Suprapubic skin (tissue), 4 donors: ENCODE measurements around the gene HADHB. TPM values are rescaled to one million over a fixed set of nuclear protein-coding genes. Genes with fewer than 3 reads are reported as not detected.

Experiments
- DNase-seq, 2 donors: peaks; one replicate each; pipeline ENCODE4 v3.0.0-alpha.2; 2019; ENCODE audit warnings: low spot score in 2 of 2
- H3K27ac ChIP-seq: fragments of 200-600 bp; sonication (generic); one replicate; pipeline ENCODE4 v1.5.1; 2019
- H3K27me3 ChIP-seq: fragments of 200-600 bp; sonication (generic); one replicate; pipeline ENCODE4 v1.5.1; 2019
- H3K36me3 ChIP-seq: fragments of 200-600 bp; sonication (generic); one replicate; pipeline ENCODE4 v1.5.1; 2019
- H3K4me1 ChIP-seq: fragments of 200-600 bp; sonication (generic); one replicate; pipeline ENCODE4 v1.5.1; 2019
- H3K4me3 ChIP-seq: fragments of 200-600 bp; sonication (generic); one replicate; pipeline ENCODE4 v1.5.1; 2019; ENCODE audit warnings: mild to moderate bottlenecking
- H3K9me3 ChIP-seq: fragments of 200-600 bp; sonication (generic); one replicate; pipeline ENCODE4 v1.5.1; 2019
- EP300 ChIP-seq: sonication (generic); formaldehyde crosslinking; IDR thresholded peaks from one replicate; pipeline ENCODE4 v1.6.1; 2017; ENCODE audit warnings: antibody characterized with exemption
- POLR2A ChIP-seq, 2 donors: fragments of 450-650 bp; IDR thresholded peaks; one replicate each; pipeline ENCODE4 v1.6.1; 2017; ENCODE audit warnings: antibody characterized with exemption in 2 of 2, mild to moderate bottlenecking in 2 of 2, moderate library complexity in 2 of 2
- POLR2AphosphoS5 ChIP-seq, 3 donors: sonication (generic); formaldehyde crosslinking; IDR thresholded peaks; one replicate each; pipeline ENCODE4 v1.6.1; 2017; ENCODE audit warnings: antibody characterized with exemption in 3 of 3
- WGBS: methylation state at CpG from one replicate; pipeline ENCODE4 v1.1.5; 2018; 5-methylcytosine and 5-hydroxymethylcytosine counted together
- total RNA-seq, 4 donors: library from RNA; depleted of rRNA; stranded (reverse); fragments of >200 nt; gene quantifications; one replicate each; pipeline ENCODE4 v1.1.0, GENCODE V29; 2016
- TF ChIP-seq, protein P1 (sequence below), 2 donors: fragments of 200-600 bp in 1 of 2; fragments of 450-650 bp in 1 of 2; sonication (generic) in 1 of 2; IDR thresholded peaks; one replicate each; pipeline ENCODE4 v1.5.1; 2016 to 2019; ENCODE audit warnings: antibody characterized with exemption in 2 of 2, mild to moderate bottlenecking in 1 of 2, moderate library complexity in 1 of 2

The HADHB gene
- total RNA-seq, 4 donors from 2014 or later, result 94.7 to 223 (median 119) TPM

DNA sequence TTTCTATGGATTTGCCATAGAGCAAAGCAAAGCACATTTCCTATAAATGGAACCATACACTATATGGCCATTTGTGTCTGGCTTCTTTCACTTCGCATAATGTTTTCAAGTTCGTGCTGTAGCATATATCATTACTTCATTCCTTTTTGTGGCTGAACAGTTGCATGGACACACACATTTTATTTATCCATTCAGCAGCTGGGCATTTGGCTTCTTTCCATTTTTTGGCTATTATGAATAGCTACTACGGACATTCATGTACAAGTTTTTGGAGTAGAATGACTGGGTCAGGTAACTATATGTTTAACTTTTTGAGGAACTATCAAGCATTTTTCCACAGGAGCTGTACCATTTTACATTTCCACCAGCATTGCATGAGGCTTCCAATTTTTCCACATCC is 90.5 kb downstream of the HADHB start:
- Histone ChIP-seq H3K36me3 (no peaks in the 10 kb centered on the region), H3K4me3 (no peak overlapping the region), H3K4me1 (peaks cover 1% of the 10 kb centered on the region), H3K27me3 (no peaks in the 10 kb centered on the region), H3K27ac (no peak overlapping the region), H3K9me3 (no peaks in the 10 kb centered on the region)
- DNase-seq, result no peak
- TF ChIP-seq EP300 (no peak), POLR2A (IDR thresholded peaks at IDR 0.05) (no peak), POLR2AphosphoS5 (IDR thresholded peaks at IDR 0.05) (no peak)
- TF ChIP-seq, protein P1, sequence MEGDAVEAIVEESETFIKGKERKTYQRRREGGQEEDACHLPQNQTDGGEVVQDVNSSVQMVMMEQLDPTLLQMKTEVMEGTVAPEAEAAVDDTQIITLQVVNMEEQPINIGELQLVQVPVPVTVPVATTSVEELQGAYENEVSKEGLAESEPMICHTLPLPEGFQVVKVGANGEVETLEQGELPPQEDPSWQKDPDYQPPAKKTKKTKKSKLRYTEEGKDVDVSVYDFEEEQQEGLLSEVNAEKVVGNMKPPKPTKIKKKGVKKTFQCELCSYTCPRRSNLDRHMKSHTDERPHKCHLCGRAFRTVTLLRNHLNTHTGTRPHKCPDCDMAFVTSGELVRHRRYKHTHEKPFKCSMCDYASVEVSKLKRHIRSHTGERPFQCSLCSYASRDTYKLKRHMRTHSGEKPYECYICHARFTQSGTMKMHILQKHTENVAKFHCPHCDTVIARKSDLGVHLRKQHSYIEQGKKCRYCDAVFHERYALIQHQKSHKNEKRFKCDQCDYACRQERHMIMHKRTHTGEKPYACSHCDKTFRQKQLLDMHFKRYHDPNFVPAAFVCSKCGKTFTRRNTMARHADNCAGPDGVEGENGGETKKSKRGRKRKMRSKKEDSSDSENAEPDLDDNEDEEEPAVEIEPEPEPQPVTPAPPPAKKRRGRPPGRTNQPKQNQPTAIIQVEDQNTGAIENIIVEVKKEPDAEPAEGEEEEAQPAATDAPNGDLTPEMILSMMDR (IDR thresholded peaks at IDR 0.05), result no peak
- 61% methylated on average over 3 of the region's 3 CpGs for WGBS

DNA sequence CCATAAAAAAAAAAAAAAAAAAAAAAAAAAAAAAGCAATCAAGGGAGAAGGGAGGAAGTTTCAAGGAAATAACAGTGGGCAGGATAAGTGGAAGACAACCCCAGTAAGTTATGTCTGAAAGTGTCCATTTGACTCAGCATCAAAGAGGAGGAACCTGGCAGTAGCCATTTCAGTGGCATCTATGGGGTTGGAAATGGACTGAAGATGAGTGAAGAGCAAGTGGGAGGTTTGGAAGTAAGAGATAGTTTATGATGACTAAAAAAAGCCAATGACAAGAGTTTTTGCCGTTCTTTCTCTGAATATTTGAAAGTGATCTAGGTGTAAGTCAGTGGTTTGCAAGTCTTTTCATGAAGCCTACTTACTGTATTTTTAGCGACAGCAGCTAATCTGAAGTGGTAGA is 92.0 kb downstream of the HADHB start:
- no peak for DNase-seq
- H3K4me1 ChIP-seq, result no peaks in the 10 kb centered on the region
- H3K27me3 ChIP-seq, result no peaks in the 10 kb centered on the region
- no peak overlapping the region for H3K4me3 ChIP-seq
- TF ChIP-seq POLR2AphosphoS5 (IDR thresholded peaks at IDR 0.05), result no peak
- TF ChIP-seq, protein P1 (IDR thresholded peaks at IDR 0.05), result no peak
- TF ChIP-seq POLR2A (IDR thresholded peaks at IDR 0.05), result no peak
- no peak for TF ChIP-seq EP300
- no peaks in the 10 kb centered on the region for H3K36me3 ChIP-seq
- H3K27ac ChIP-seq, result no peak overlapping the region
- 94% methylated on average over 2 of the region's 2 CpGs for WGBS
- H3K9me3 ChIP-seq, result no peaks in the 10 kb centered on the region

DNA sequence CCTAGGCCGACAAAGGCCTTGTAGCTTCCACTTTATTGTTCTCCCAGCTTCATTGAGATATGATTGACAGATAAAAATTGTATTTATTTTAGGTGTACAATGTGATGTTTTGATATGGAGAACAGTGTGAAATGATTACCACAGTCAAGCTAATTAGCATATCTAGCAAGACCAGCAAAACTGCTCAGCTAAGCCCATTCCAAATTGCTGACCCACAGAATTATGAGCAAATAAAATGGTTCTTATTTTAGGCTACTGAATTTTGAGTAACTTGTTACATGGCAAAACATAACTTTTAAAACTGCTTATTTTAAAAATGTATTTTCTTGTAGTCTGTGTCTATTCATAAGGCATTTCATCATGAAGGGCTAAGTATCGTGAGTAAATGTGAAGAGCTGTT is 92.6 kb downstream of the HADHB start:
- no peak for DNase-seq
- TF ChIP-seq POLR2A (IDR thresholded peaks at IDR 0.05) (no peak), POLR2AphosphoS5 (IDR thresholded peaks at IDR 0.05) (no peak), EP300 (no peak)
- TF ChIP-seq, protein P1 (IDR thresholded peaks at IDR 0.05), result no peak
- Histone ChIP-seq H3K36me3 (no peaks in the 10 kb centered on the region), H3K9me3 (no peaks in the 10 kb centered on the region), H3K4me1 (no peaks in the 10 kb centered on the region), H3K27ac (no peak overlapping the region), H3K27me3 (no peaks in the 10 kb centered on the region), H3K4me3 (no peak overlapping the region)
- 89% methylated on average over 2 of the region's 2 CpGs for WGBS

Other genes starting within 250 kb of the HADHB start
- gene RAB10, start 210.9 kb upstream of the HADHB start, total RNA-seq, result 100 to 1,000 TPM; 145 to 171 (median 165) TPM
- gene GAREM2, start 71.9 kb upstream of the HADHB start, total RNA-seq, result under 1 TPM; 0.39 to 0.98 (median 0.72) TPM
- gene HADHA, start 307 bp upstream of the HADHB start, total RNA-seq, result 100 to 1,000 TPM; 120 to 145 (median 131) TPM
- 10 to 100 TPM; 23.1 to 41.9 (median 39.4) TPM for gene SELENOI, start 101.2 kb downstream of the HADHB start, total RNA-seq
- gene ADGRF3, start 101.8 kb downstream of the HADHB start, total RNA-seq, result under 1 TPM in 3 of 4 donors, not detected in 1; 0.19 to 0.48 (median 0.21) TPM
- under 1 TPM in 1 of 4 donors, not detected in 3; 0.26 TPM for gene DRC1, start 157.0 kb downstream of the HADHB start, total RNA-seq
- under 1 TPM in 3 of 4 donors, not detected in 1; 0.16 to 0.39 (median 0.17) TPM for gene OTOF, start 233.2 kb downstream of the HADHB start, total RNA-seq